NCI-H1417 treated with DMSO at 0.1 percent for 48 hours (cell line): ENCODE results near the gene DHCR24.

ENCODE experiments used
- DNase-seq: peaks from one replicate; lab custom pipeline; 2025; lab: John Stamatoyannopoulos, UW

DHCR24 gene

DNA sequence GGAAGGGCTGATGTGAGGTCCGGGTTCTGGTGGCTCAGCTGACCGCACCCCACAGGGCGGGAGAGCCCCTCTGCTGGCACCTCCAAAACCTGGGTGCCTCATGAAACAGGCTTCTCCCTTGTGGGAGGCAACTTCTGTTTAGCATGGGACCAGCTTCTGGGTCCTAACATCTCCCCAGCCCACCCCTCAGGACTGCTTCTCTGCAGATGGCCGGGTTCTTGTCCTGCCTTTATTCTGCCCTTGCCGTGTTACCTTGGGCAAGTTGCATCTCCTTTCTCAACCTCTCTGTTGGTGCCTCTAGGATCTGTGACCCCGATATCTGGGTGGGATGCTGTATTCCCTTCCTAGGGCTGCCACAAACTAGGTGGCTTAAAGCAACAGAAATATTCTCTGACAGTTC lies 70.9 kb downstream of the DHCR24 start:
- no peak for DNase-seq

DNA sequence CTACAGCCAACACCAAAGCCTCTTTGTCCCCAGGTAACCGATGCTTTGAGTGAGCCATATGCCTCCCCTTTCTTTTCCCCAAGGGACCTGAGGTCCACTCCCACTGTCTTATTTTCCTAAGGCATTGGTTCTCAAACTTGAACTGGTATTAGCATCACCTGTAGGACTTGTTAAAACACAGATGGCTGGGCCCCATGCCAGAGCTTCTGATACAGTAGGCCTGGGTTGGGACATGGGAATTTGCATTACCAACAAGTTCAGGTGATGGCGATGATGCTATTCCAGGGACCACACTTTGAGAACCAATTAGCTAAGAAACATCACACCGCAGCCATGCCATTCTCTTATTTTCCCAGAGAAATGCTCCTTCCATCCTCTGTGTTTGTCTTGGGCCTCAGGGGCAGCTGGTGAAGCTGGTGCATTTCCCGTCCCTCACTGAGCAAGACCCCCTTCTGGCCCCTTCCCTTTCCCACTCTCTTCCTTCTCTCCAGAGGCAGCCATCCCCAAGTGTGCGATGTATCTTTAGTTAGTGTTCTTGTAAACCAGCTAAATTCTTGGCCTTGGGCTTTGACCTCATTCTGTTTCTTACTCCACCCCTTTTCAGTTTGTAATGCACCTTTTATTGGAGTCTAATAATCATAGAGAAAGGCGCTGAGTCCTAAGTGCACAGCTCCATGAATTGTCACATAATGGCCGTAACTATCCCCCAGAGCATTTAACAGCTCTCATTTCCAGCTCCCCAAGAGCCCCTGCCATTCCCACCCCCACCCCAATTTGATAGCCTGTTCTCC lies 71.7 kb downstream of the DHCR24 start:
- no peak for DNase-seq

DNA sequence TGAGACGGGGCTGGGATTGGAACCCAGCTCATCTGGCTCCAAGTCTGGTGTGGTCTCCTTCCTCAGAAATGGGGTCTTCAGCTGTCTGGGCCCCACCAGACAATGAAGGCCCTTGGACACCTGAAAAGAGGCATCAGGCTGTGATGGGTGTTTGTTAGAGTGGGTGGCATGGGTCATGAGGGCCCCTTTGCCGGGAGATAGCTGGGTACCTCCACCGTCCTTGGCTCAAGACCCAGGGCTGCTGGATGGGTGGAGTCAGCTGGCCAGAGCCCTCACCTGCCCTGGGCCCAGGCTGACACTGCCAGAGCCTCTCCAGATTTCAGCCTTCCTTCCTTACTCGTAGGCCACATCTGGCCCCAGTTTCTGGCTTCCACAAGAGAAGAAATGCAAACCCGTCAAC lies 72.4 kb downstream of the DHCR24 start:
- no peak for DNase-seq

DNA sequence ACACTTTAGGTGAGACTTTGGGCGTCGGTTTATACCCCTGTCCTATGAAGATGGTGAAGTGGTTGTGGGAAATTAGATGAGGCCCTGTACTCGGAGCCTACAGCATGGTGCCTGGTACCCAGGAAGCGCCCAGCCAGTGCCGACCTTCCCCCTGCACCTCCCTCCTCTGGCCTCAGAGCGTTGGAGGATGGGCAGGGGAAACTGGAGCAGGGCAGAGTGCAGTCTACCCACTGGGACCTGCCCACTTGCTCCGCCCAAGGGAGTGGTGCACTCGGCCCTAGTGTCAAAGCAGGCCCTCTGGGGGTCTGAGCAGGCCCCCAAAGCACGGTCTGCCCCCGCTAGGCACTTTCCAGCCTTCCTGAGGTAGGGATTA lies 72.9 kb downstream of the DHCR24 start:
- no peak for DNase-seq

DNA sequence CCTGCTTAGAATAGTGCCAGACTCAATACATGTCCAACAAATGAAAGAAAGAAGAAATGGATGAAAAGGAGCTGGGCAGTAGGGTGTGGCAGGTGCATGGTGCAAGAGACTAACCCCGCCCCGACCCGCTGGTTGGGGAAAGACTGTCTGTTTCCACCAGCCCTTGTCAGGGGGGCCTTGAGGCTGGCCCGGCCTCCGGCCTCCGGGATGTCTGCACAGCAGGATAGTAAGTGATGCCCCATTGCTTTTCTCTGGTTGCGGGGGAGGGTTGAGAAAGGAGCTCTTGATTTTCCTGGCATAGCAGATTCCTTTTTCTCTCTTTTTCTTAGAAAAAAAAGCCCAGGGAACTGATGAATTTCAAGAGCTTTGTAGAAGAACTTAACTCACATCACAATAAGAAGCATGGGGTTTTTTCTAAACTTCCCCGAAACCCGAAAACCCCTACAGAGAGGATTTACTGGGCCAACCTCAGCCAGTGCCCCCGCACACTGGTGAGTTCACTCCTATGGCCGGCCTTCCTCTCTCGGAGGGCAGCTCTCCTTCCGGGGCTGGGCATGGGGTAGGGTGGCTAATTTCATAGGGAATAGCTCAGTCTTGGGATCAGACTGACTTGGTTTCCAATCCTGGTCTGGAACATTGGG lies 73.4 kb downstream of the DHCR24 start:
- DNase-seq: no peak

DNA sequence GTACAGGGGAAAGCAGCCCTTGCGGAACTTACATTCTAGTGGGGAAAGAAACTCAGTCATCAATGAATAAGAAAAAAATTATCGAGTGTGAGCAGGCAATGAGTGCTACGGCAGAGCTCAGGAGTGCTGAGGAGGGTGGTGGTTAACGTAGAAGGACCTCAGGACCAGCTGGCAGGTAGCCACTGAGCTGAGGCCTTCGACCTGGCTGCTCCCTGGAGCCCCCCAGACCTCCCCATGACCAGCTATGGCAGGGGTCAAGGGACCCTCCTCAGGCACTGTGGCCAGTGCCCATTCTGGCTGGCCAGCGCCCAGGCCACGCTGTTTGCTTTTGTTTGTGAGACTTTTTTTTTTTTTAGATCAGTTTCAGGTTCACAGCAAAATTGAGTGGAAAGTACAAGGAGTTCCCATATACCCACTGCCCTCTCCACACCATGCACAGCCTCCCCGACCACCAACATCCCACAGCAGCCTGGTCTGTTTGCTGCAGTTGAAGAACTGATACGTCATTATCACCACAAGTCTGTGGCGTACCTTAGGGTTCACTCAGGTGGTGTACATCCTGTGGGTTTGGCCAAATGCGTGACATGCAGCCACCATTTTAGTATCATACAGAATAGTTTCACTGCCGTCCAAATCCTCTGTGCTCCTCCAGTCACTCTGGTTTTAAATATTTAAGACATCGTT lies 74.1 kb downstream of the DHCR24 start:
- DNase-seq: no peak

DNA sequence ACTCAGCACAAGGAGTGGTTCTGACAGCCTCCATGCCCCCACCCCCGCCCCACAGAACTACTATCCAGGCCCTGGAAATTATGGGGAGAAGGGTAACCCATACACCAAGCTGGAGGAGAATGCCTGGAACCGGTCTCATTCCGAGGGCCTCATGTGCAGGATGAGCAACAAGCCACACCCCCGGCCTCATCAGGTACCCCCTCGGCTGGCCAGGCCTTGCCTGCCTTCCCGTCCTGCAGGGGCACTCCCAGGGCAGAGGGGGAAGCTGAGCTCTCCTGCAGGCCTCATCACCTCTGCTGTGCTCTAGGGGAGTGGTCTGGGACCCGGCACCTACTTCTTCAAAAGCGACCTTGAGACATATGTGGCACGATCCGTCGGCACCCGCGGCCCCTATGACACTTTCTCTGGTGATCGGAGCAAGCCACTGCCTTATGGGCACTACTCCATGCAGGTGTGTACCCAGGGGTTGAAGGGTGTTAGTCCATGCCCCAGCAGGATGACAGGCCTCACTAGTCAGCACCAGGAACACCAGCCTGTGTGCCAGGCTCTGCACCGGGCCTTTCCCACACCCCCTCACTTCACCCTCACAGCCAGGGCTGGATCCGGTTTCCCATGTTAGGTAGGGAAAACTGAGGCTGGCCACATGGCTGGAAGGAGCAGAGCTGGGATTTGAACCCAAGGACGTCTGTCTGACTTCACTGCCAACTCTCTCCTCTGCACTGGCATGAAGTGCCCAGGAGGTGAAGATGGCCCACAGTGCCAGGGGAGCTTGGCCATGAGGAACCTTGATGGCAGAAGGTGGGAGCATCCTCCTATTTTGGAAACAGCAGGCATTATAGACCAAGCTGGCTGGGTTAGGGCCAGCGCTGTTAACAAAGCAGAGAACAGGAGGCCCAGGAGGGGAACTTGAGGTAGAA lies 75.0 kb downstream of the DHCR24 start:
- no peak for DNase-seq

DNA sequence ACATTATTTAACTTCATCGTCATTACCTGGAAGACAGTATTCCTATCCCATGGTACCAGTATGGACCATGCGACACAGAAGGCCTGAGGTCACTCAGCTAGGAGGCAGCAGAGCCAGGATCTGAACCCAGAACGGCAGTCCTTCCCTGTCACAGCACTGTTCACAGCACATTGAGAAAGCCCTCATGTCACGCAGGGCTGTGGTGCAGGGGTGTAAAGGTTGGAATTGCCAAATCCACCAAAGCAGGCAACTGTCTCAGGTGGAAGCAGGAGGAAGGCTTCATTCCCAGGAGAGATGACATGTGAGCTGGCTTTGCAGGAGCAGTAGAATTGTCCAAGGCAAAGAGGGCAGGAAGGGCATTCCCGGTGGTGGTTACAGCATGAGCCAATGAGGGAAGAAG lies 75.9 kb downstream of the DHCR24 start:
- DNase-seq: no peak

DNA sequence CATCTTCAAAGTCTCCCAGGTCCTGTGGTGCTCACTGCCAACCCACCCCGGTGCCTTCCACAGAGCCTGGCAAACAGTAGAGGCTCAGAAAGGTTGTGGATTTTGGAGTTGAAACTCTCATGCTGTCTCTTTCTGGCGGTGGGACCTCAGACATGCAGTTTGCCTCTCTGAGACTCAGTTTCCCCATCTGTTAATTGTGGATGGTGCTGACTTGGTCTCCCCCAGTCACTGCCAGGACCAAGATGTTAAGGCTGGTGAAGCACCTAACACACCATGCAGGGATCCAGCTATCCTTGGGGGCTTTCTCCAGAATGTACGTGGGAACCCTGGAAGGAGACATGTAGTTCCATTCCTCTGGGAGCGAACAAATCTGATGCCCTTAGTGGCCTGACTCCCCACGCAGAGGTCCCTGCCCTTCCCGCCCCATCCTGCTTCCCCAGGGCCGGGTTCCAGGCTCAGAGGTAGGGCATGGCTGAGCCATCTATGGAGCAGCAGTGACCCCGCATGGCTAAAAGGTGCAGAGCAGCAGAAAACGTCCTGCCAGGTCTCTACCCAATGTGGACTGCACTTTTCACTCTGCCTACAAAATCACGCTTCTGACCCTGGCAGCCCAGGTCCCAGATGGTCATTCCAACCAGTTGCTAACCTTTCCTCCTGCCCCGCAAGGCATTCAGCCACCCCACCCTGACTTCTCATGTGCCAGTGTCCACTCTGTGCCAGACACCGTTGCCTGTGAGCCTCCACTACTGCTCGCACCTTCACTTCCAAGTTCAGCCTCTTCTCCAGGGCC lies 76.6 kb downstream of the DHCR24 start:
- no peak for DNase-seq

DNA sequence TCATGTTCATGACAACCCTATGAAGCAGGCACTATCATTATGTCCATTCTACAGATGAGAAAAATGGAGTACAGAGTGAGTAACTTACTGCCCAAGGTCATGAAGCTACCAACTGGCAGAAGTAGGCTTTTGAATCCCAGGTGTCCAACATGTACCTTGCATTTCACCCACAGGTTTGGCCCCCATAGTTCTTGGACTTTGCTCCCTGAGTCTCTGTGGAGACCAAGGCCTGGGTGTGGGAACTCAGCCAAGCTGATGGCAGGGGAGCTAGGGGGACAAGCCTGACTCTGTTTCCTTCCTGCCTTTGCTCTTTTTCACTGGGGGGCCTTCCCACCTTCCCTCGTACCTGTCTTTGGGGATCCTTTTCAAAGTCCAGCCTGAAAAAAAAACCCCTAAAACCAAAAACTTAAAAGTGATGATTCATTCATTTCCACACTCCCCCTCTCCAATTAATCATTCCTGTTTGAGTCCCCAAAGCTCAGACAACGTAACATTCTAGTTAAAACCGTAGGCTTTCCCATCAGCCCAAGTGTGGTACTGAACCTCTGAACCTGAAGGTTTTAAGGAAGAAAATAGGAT lies 77.4 kb downstream of the DHCR24 start:
- DNase-seq: no peak

DNA sequence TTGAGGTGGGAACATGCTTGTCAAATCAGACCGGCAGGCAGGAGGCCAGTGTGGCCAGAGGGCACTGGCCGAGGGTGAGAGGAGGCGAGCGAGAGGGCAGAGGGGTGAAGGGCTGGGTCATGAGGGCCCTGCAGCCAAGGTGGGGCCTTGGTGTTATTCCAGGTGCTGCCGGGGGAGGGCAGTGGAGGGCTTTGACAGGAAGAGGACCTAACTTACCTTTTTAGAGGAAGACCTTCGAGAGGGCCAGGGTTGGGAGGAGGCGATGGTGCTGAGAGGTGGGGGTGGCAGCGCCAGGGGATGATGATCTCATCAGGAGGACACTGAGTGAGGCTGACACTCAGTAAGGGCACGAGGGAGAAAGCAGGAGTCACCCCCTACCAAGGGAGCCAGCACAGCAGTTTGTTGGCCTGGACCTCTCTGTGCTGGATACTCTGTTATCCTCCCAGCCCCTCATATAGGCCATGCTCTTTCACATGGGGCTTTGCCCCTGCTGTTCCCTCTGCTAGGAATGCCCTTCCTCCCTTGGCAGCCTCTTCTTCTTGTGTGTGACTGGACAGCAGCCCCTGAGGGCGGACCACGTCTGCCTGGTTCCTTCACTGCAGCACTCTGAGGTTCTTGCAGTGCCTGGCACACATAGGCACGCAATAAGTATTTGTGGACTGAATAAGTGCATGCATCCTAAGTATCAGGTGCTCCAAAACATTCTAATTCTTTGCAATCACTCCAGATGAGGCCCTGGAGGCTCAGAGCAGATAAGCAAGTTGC lies 78.4 kb downstream of the DHCR24 start:
- no peak for DNase-seq

DNA sequence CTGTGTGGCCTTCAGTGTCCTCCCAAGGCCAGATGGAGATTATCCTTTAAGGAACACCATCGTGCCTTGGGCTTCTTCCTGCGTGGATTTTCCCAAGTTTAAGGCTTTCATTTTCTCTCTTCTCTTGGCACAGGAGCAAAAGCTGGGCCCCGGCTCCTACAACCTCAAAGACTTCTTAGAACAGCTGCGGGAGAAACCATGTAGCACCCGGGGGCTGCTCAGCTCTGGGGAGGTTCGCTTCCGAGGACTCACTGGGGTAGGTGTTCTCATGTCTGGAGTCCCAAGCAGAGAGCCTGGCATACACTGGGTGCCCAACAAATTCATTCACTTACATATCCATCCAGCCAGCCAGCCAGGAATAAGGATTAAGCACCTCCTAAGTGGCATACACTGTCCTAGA lies 79.2 kb downstream of the DHCR24 start:
- DNase-seq: no peak

DNA sequence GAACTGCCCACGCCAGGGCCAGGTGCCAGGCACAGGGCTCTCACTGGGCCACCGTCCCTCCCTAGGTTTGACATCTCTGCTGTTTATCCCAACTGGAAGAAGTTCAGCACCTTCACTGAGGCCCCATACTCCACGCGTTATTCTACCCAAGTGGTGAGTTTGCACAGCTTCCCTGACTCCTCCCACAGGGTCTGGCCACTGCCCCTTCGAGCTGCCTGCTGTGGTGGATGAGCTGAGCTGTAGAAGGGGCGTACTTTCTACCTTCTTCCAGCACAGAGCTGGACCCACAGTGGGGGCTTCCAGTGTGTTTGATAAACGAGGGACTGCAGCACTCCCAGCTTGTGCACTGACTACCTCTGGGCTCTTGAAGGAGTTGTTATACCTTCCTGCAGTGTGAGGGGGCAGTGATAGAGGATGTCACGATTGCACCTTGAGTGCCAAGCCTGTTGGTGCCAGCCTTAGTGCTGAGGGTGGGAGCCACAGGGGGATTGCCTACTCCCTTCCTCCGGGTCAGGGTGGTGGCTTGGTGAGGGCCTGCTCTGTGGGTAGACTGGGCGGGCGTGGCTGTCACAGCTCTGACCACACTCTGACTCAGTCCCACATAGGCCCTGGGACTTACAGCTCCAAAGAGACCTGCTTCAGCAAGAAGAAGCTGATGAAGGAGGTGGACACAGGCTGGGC lies 79.9 kb downstream of the DHCR24 start:
- DNase-seq: no peak

DNA sequence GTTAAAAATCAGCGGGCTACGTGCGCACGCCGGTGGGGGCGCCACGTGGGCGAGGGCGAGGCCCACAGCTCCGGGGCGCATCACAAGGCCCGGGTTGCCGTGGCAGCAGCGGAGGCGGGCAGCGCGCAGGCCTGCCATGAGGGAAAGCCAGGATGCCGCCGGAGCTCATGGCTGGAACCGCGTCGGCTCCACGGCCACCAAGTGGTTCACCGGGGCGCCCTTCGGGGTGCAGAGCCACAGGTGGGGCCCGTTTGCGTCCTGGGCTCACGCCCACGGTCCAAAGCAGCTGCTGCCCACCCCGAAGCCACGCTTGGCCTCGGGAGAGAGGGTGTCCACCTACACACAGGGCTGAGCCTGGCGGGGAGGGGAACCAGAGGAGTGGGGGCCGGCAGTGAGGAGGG lies 81.0 kb downstream of the DHCR24 start:
- DNase-seq: no peak

DNA sequence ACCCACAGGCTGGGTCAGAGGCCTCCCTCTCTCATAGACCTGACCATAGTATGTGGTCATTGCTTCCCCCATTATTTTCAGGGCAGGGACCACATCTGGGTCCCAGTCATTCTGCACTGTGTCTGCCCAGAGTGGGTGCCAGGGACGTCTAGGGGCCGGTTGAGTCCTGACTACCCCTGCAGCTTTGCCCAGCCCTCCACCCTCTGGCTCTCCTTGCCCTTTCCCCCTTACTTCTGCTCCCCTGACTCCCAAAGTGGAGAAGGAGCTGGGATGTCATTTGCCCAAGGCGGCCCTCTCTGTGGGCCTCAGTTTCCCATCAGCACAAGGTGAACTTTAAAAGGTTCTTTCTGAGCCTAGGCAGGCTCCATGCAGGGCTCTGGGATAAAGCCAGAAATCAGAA lies 81.5 kb downstream of the DHCR24 start:
- DNase-seq: no peak

DNA sequence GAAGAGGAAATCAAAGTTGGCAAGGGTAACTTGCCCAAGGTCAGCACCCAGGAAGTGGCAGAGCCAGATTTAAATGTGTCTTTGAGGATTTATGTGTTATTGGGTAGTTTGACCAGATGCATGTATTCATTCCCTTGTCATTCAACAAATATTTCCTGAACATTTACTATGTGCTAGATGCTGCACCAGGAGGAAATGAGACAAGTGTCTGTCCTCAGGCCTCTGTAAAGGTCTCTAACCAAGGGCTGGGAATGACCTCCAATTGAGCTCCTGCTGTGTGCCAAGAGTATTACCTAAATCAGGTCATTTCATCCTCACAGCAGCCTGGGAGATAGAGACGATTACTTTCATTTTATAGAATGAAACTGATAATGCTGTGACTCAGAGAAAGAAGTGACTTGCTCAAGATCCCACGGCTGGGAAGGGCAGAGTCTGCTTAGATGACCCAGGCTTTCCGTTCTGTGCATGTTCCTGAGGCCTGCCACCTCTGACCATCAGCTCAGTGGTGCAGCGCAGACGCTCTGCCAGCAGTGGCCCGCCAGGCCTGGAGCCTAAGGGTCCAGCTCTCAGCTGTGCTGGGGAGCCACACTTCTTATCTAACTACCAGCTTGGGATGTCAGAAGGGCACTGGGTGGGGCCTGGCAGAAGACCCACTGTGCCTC lies 82.4 kb downstream of the DHCR24 start:
- no peak for DNase-seq

DNA sequence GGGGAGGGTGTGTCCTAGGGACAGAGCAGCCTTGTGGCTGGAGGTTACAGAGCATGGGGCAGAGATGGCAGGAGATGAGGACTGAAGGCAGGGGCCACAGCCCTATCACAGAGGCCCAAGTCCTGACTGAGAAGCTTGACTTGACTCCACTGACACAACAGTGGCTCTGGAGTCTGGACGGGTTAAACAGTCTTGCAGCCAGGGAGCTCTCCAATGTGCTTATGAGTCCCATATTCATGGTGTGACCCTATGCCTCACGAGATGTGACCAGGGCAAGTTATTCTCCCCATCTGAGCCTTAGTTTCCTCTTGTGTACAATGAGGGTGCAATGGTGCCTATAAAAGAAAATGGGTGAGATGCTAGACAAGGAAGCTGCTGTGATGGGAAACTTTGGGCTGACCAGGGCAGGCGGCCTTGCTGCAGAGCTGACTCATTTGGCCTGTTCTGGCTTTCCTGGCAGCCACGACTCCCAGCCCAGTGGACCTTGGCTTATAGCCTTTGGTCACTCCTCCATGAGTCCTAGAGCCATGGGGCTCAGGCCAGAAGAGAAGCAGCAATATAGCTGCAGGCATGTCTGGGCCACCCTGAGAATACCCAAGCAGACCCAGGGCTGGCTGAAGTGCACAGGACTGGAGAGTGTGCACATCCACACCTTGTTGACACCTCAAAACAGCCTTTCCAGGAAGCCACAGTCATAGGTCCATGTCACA lies 83.1 kb downstream of the DHCR24 start:
- DNase-seq: no peak
